ENCODE measurements around the gene PLIN4.
A peak's percentile ranks its signal among the peaks of the same experiment; 100 is the strongest.
"Not testable (repeated sequence)": the region's sequence is repeated elsewhere in the genome, so short reads cannot be mapped to it uniquely, and the experiment has no call there.

Gene PLIN4, protein sequence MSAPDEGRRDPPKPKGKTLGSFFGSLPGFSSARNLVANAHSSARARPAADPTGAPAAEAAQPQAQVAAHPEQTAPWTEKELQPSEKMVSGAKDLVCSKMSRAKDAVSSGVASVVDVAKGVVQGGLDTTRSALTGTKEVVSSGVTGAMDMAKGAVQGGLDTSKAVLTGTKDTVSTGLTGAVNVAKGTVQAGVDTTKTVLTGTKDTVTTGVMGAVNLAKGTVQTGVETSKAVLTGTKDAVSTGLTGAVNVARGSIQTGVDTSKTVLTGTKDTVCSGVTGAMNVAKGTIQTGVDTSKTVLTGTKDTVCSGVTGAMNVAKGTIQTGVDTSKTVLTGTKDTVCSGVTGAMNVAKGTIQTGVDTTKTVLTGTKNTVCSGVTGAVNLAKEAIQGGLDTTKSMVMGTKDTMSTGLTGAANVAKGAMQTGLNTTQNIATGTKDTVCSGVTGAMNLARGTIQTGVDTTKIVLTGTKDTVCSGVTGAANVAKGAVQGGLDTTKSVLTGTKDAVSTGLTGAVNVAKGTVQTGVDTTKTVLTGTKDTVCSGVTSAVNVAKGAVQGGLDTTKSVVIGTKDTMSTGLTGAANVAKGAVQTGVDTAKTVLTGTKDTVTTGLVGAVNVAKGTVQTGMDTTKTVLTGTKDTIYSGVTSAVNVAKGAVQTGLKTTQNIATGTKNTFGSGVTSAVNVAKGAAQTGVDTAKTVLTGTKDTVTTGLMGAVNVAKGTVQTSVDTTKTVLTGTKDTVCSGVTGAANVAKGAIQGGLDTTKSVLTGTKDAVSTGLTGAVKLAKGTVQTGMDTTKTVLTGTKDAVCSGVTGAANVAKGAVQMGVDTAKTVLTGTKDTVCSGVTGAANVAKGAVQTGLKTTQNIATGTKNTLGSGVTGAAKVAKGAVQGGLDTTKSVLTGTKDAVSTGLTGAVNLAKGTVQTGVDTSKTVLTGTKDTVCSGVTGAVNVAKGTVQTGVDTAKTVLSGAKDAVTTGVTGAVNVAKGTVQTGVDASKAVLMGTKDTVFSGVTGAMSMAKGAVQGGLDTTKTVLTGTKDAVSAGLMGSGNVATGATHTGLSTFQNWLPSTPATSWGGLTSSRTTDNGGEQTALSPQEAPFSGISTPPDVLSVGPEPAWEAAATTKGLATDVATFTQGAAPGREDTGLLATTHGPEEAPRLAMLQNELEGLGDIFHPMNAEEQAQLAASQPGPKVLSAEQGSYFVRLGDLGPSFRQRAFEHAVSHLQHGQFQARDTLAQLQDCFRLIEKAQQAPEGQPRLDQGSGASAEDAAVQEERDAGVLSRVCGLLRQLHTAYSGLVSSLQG (N-terminal part only)

DNA sequence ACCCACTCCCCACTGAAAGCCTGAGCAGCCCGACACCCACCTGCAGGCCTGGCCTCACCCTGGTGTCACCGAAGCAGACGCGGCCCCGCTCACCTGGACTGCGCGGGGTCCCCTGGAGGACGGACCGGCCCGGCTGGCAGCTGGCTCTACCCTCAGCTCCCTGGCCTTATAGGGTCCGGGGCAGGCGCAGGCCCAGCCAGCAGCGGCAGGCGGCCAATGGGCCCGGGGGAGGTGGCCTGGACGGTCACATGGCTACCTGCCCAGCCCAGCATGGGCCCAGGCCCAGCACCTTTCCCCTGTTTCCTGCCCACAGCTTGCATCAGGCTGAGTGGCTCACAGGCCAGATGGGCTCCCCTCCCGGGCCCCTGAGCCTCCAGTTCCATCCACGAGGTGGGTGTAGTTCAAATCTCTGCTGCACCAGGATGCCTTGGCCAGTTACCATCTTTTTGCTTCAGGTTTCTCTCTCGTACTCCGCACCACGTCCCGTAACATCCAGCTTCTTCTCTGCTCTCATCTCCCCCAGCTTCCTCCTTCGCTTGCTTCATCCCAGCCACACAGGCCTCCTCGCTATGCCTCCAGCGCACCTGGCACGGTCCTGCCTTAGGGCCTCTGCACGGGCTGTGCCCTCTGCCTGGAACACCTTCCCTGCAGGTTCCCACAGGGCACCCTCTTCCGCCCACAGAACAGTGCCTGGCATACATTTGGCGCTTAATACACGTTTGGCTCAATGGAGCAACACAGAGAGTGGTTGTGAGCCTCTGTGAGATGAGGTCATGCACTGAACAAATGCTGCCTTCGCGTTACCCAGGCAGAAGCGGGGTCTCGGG, at the start of gene PLIN4:
TSS of gene PLIN4 (minus strand) at position 142 of the 827 bp plus-strand sequence. CDS start 214 bp downstream, outside the sequence.
- DNase-seq, result no peak

DNA sequence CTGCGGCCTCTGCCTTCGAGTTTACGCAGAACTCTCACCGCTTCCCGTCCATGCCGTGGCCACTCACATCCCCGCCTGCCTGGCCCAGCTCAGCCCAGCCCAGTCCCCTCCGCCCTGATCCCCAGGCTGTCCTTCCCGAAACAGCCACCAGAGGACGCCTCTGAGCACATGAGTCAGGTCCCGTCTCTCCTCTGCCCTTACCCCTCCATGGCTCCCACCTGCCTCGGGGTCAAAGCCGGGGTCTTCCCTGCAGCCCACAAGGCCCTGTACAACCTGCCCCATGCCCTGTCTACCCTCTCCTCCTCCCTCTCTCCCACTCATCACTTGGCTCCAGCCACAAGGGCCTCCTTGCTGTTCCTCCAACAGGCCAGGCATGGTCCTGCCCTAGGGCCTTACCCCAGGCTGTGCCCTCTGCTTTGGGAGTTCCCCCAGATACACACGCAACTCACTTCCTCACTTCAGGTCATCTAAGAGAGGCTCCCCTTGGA, 49.3 kb upstream of the PLIN4 start:
- peak; percentile 61 for DNase-seq

DNA sequence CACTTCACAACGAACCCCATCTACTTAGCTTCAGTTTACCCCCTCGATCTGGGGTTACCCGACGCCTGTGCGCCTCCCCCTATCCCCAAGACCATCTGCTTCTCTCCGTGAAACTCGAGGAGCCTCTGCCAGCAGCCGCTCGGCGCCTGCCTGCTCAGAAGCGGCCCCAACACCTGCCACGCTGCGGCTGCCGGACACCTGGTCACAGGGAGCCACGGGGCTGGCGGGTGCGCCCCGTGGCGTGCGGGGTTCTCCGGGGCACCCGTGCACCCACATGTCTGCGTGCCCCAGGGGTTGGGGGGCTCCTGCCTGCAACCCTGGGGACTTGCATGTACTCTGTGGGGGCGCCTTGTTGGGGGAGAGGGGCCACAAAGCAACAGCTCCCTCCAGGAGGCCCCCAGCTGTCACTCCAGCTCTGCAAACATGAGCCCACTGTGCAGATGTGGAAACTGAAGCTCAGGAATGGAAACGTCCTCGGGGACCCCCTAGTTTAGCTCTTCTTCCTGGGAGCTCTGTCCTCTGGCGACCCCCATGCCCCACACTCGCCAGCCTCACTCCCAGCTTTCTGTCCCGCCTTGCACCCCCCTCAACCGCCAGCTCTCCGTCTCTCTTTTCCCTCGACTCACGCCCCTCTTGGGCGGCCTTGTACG, 48.2 kb upstream of the PLIN4 start:
- DNase-seq, result no peak

DNA sequence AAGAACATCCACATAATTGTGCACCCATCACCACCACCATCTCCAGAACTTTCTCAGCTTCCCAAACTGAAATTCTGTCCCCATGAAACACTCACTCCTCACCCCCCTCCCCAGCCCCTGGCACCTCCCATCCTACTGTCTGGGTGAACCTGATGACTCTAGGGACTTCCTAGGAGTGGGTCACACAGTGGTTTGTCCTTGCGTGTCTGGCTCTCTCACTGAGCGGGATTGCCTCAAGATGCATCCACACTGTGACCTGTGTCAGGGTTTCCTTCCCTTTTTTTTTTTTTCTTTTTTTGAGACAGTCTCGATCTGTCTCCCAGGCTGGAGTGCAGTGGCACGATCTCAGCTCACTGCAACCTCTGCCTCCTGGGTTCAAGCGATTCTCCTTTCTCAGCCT, 45.3 kb upstream of the PLIN4 start:
- not testable (repeated sequence) for DNase-seq

DNA sequence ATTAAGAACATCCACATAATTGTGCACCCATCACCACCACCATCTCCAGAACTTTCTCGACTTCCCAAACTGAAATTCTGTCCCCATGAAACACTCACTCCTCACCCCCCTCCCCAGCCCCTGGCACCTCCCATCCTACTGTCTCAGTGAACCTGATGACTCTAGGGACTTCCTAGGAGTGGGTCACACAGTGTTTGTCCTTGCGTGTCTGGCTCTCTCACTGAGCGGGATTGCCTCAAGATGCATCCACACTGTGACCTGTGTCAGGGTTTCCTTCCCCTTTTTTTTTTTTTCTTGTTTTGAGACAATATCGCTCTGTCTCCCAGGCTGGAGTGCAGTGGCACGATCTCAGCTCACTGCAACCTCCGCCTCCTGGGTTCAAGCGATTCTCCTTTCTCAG, 43.8 kb upstream of the PLIN4 start:
- DNase-seq, result not testable (repeated sequence)

DNA sequence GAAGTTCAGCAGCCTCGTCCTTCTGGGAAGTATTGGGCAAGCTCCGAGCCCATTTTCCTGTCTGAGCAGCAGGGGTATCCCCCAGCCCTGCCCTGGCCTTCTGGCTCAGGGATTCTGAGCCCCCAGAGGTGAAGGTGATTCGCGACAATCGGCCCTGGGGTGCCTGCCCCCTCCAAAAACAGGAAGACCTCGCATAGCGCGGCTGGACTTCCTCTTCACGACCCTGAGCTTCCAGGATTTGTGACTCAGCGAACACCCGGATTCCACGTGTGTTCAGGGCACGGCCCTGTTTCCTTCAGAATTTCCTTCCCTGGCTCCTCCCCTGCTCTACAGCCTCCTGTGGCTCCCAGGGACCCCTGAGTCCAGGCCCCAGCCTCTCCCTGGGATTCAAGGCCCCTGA, 41.3 kb upstream of the PLIN4 start, which contains the start of gene SEMA6B:
TSS of gene SEMA6B (minus strand) at position 116 of the 400 bp plus-strand sequence. CDS start 1,227 bp downstream, outside the sequence.
- no peak for DNase-seq

DNA sequence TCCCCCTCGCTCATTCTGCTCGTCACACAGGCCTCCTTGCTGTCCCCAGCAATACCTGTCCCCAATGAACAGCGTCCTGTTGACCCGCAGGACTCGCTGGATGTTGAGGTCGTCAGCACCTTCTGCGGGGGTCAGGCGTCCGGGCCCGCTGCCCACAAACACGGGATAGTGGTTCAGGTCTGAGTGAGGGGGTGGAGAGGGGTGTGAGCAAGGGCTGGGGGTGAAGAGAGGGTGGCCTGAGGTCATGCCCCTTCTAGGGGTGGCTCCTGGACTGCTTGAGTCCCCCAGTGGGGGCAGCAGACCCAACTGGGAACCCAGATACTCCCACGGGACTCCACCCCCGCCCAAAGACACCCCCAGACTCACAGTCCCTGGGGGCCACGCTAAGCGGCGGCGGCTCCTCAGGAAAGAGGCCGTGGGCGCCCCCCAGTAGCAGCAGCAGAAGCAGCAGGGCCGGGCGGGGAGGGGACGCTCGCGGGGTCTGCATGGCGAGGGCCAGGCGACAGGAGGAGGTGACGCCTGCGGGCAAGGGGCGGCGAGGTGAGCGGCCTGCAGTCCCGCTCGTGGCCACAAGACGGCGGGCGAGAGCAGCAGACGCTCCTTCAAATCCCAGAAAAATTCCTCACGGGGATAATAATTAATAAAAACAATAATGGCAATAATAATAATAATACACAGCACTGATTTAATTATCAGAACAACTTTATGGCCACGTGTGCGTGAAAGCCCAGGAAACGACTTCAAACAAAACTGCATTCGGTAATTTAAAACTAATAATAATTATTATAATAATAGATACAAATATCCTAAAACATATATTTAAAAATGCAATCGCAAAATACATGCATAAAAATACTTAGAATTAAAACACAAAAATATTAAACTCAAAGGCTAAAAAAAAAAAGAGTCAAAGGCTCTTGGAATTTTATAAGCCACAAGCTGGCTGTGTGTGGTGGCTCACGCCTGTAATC, 40.0 kb upstream of the PLIN4 start:
- DNase-seq, result peak; percentile 28

DNA sequence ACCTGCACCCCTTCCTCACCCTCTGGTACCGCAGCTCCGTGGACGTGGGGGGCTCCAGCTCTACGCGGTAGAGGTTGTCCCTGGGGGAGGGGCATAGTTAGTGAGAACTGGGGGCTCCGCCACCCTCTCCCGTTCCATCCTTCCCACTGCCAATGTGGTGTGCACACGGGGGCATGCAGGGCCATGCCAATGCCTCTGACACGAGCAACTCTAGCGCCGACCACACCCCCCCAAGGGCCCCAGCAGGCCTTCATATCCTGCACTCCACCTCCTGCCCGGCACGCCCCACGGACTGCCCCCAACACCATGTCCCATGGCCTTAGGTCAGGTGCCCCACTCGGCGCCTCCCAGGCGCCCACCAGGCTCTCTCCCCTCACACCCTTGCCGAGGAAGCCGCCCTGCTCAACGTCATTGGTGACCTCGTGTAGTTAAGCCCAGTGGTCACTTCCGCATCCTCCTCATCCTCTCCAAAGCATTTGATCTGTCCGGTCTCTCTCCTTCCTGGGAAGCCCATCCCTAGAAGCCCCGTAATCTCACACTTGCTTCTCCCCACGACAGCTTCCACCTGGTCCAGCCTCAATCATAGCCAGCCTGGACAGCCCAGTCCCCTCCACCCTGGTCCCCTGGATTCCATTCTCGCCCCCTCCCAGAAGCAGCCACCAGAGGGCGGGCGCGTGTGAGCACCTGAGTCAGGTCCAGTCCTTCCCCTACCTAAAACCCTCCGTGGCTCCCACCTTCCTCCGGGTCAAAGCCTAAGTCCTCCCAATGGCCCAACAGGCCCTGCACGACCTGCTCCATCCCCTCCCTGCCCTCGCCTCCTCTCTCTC, 39.1 kb upstream of the PLIN4 start:
- DNase-seq, result no peak

DNA sequence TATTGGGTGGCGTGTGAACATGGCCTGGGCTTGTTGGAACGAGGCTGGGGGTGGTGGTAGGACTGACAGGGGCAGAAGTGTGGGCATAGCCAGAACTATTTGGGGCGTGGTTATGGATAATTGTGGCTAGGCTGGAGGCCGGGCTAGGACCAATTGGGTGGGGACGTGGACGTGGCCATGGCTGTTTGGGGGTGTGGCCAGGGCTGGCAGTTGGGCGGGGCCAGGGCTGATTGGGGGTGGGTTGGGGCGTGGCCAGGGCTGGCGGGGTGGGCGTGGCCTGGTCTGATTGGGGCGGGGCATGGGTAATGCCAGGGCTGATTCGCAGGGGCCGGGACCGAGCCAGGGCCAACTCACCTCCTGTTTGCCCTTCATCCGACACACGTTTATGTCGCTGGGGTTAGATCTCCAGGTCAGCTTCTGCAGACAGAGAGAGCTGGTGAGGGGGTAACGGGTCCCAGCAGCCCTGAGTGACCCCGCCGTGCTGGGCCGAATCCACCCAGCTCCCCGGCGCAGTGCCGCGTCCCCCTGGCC, 38.4 kb upstream of the PLIN4 start:
- DNase-seq, result no peak

DNA sequence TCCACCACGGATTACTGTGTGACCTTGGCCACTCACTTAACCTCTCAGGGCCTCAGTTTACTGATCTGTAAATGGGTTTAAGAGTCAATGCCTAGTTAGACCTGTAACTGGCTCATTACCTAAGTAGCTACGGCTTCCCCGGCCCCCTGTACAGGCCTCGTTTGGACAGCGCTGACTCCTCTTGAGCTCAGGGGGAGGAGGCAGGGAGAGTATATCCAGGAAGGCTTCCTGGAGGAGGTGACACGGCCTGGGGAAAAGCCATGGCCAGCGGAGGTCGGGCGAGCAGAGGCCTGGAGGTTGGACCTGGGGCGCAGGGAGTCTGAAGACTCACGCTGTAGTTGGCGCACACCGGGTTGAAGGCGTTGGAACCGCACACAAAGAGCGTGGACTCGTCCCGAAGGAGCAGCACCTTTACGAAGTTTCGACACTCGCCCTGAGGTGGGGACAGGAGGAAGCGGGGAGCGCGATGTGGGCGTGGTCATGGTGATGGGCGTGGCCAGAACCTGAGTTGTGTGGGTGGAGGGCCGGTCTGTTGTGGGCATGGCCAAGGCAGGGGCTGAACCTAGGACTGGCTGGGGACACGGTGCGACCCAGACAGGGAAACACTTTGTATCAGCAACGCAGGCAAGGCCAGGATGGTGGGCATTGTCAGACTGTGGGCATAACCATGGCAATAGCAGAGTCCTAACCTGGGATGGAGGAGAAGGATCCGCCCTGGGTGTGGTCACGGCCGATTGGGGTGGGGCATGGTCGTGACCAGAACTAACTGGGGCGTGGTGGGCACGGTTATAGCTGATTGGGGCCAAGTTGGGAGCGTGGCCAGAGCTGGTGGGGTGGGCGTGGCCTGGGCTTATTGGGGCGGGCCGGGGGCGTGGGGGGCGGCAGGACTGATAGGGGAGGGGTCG, 37.6 kb upstream of the PLIN4 start:
- DNase-seq, result no peak

DNA sequence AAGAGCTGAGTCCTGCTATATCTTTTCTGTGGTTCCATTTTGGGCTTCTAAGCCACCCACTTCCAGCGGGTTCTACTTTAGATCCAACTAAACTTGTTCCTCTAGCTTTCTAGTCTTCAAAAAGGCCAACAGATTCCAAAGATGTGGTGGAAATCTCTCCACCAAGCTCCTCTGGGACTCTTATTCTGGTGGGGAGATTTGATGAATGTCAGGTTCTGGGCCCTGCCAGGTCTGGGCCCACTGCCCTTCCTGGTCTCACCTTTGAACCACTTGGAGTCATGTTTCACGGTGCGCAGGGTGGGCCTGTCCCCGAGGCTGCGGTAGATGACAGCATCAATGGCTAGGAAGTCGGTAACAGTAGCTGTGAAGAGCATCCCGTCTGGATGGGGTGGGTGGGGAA, 36.4 kb upstream of the PLIN4 start:
- DNase-seq, result no peak

DNA sequence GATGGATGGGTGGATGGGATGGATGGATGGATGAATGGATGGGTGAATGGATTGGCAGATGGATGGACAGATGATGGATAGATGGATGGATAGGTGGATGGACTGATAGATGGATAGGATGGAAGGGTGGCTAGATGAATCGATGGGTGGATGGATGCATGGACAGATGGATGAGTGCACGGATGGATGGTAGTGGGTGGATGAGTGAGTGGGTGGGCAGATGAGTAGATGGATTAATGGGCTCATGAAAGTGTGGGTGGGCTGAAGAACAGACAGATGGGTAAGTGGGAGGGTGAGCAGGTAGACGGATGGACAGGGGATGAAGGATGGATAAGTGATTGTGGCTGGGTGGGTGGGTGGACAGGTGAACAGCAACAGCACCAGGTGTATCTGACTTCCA, 35.5 kb upstream of the PLIN4 start:
- DNase-seq, result no peak

DNA sequence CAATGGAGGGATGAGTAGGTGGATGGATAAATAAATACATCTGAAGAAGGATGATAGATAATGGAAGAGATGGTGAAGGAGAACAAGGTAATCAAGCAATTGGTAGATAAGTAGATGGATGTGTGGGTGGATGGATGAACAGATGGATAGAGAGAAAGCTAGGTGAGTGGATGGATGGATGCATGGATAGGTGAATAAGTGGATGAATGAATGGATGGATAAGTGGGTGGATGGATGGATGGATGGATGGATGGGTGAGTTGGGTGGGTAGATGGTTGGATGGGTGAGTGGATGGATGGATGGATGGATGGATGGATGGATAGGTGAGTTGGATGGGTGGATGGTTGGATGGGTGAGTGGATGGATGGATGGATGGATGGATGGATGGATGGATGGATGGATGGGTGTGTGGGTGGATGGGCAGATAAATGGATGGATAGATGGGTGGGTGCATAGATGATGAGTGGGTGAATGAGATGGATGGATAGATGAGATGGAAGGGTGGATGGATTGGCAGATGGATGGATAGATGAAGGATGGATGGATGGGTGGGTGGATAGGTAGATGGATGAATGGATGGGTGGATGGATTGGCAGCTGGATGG, 34.9 kb upstream of the PLIN4 start:
- no peak for DNase-seq

DNA sequence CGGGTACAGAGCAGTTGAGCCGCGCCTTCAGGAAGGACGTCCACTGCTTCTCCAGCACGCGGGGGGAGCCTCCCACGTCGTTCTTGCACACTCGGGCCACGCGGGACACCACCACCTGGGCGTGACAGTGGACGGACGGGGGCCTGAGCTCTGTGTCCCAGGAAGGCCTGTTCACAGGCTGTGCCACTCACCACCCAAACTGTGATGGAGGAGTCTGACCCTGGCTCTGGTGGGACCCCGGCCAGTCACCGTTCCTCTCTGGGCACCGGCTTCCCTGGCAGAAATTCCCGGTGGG, 34.2 kb upstream of the PLIN4 start:
- no peak for DNase-seq

DNA sequence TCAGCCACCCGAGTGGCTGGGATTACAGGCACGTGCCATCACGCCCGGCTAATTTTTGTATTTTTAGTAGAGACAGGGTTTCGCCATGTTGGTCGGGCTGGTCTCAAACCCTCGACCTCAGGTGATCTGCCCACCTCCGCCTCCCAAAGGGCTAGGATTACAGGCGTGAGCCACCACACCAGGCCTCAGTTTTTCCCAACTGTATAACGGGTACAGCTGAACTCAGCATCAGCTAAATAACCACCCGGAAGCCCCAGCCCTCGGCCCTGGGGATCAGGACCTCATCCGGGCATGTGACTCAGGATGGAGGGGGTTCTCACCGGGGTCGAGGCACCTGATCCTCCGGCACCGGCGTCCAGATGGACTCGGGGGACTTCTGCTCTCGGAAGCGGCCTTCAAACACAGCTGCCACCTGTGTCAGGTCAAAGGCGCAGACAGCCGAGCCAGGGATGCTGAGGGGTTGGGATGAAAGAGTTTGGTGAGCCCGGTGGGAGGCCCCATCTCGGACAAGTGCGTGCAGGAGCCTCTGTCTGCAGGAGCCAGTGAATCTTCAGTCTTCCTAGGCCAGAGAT, 32.3 kb upstream of the PLIN4 start:
- no peak for DNase-seq

DNA sequence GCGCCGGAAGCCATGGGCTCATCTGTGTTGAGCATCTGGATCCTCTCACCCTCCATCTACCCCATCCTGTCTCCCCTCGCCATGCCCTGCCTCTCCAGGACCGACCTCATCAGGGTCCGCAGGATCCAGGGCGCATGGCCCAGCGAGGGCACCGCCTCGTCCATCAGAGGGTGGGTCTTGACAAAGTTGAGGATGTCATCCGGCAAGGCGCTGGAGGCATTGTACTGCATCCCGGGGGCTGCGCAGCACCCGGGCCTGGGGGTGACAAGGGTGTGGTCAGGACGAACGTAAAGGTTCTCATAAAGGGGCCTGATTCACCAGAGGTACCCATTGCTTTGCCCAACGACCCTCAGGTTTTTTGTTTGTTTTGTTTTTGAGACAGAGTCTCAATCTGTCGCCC, 31.7 kb upstream of the PLIN4 start:
- DNase-seq, result no peak

DNA sequence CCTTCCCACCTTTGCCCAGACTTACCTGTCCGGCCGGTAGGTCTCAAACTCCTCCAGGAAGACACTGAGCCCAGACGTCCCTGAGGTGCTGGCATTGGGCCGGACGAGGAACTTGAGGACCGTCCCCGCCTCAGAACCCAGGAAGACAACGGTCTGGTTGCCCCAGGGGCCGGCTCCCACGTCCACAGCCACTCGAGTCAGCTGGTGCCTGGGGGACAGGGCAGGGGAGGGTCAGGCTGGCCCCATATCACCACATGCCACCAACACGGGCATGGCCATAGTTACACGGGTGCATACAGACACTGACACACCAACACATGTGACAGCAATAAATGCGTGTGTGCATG, 29.9 kb upstream of the PLIN4 start:
- DNase-seq, result no peak
